A549 (cell line): ENCODE data around the gene SLC25A19. TPM values are rescaled to one million over a fixed set of nuclear protein-coding genes. Genes with fewer than 3 reads are reported as not detected.

Experiments
- ATAC-seq, 2 experiments: fragments of 200-7000 bp in 1 of 2; fragments of >200 bp in 1 of 2; cut with Nextera tagmentation in 1 of 2; cut with Tn5 transposase in 1 of 2; 3 replicates each; pipeline versions ENCODE4 v1.8.0 to v1.9.1; 2018 to 2020; ENCODE audit warnings: mild to moderate bottlenecking in 1 of 2, moderate library complexity in 1 of 2
- CTCF ChIA-PET: fragments of 300-600 bp; sonication (Branson Sonifier 250); formaldehyde crosslinking; extraction: SDS; loops from one replicate; lab custom pipeline; 2021; ENCODE audit warnings: antibody characterized with exemption, inconsistent platforms; lab: Yijun Ruan, JAX
- POLR2A ChIA-PET: fragments of 350-600 bp; formaldehyde crosslinking; extraction: SDS; loops from one replicate; lab custom pipeline; 2021; ENCODE audit warnings: antibody characterized with exemption, inconsistent platforms; lab: Yijun Ruan, JAX
- DNase-seq, 2 experiments: peaks; one replicate each; pipeline versions ENCODE4 v3.0.0 to v3.0.0-alpha.2; 2011 to 2016; ENCODE audit warnings: low read depth in 1 of 2, low spot score in 1 of 2
- FAIRE-seq: peaks from 2 replicates; lab custom pipeline; 2011; peaks lifted over from hg19 to GRCh38; lab: Jason Lieb, UNC
- H3K27ac ChIP-seq, 2 experiments: fragments of >200 bp; sonication (Bioruptor Twin); formaldehyde crosslinking; 3 replicates each; pipeline ENCODE4 v1.5.1; 2016 to 2017
- H3K4me1 ChIP-seq: fragments of >200 bp; sonication (Bioruptor Twin); formaldehyde crosslinking; 3 replicates; pipeline ENCODE4 v1.6.1; 2016
- H3K4me2 ChIP-seq: fragments of >200 bp; sonication (Bioruptor Twin); formaldehyde crosslinking; 3 replicates; pipeline ENCODE4 v1.6.1; 2016
- H3K4me3 ChIP-seq: fragments of >200 bp; sonication (Bioruptor Twin); formaldehyde crosslinking; 3 replicates; pipeline ENCODE4 v1.5.1; 2016
- H3K9me3 ChIP-seq: fragments of >200 bp; sonication (Bioruptor Twin); formaldehyde crosslinking; 3 replicates; pipeline ENCODE4 v1.6.1; 2016
- ESRRA ChIP-seq: fragments of 150-350 bp; IDR thresholded peaks from 2 replicates; pipeline ENCODE4 v1.6.1; 2014; ENCODE audit warnings: mild to moderate bottlenecking, low read length, borderline replicate concordance
- FOXS1 ChIP-seq: fragments of 250-450 bp; sonication (Bioruptor Pico); IDR thresholded peaks from 2 replicates; pipeline ENCODE4 v1.5.0; 2020; ENCODE audit warnings: mild to moderate bottlenecking, moderate library complexity
- JUN ChIP-seq, 2 experiments: fragments of >200 bp; sonication (Bioruptor Twin); formaldehyde crosslinking; IDR thresholded peaks; 2 replicates in 1 of 2; 3 replicates in 1 of 2; pipeline ENCODE4 v1.6.1; 2016 to 2017
- KDM1A ChIP-seq: fragments of 200-600 bp; sonication (generic); IDR thresholded peaks from 2 replicates; pipeline ENCODE4 v1.6.1; 2016; ENCODE audit warnings: low read depth, mild to moderate bottlenecking
- MYC ChIP-seq: IDR thresholded peaks from 2 replicates; pipeline ENCODE4 v1.6.1; 2012; ENCODE audit warnings: mild to moderate bottlenecking, inconsistent platforms, low read length, improper control_type of control experiment, borderline replicate concordance
- NFE2L2 ChIP-seq: fragments of 150-350 bp; conservative IDR thresholded peaks from 2 replicates; pipeline ENCODE4 v1.6.1; 2014; ENCODE audit warnings: low read length
- NR3C1 ChIP-seq: fragments of >200 bp; sonication (Bioruptor Twin); formaldehyde crosslinking; IDR thresholded peaks from 3 replicates; pipeline ENCODE4 v1.6.1; 2017
- RARB ChIP-seq: fragments of 250-450 bp; sonication (Bioruptor Pico); IDR thresholded peaks from 2 replicates; pipeline ENCODE4 v1.8.0; 2021; ENCODE audit warnings: mild to moderate bottlenecking, moderate library complexity
- RNF2 ChIP-seq: fragments of 200-600 bp; sonication (generic); IDR thresholded peaks from 2 replicates; pipeline ENCODE4 v1.6.1; 2016; ENCODE audit warnings: low read depth, mild to moderate bottlenecking, antibody characterized with exemption, moderate library complexity, borderline replicate concordance
- SREBF2 ChIP-seq: fragments of 450-650 bp; IDR thresholded peaks from 2 replicates; pipeline ENCODE4 v1.6.1; 2014; ENCODE audit warnings: mild to moderate bottlenecking, moderate library complexity
- ZC3H11A ChIP-seq: fragments of 450-650 bp; IDR thresholded peaks from 2 replicates; pipeline ENCODE4 v1.6.1; 2014; ENCODE audit warnings: antibody characterized with exemption, mild to moderate bottlenecking
- ZSCAN20 ChIP-seq: fragments of 250-450 bp; sonication (Bioruptor Pico); IDR thresholded peaks from 2 replicates; pipeline ENCODE4 v1.8.0; 2022; ENCODE audit warnings: mild to moderate bottlenecking, moderate library complexity
- WGBS: methylation state at CpG from one replicate; pipeline ENCODE4 v1.1.6; 2017; ENCODE audit errors: missing lambda C conversion rate; 5-methylcytosine and 5-hydroxymethylcytosine counted together
- polyA plus RNA-seq, 4 experiments: library from polyadenylated mRNA; depleted of rRNA in 3 of 4; stranded (reverse); fragments of >200 nt; fragmentation: RNase III in 1 of 4; extraction: RNeasy Plus Mini Kit Qiagen cat#74134 plus additional on column Dnase treatment in 1 of 4; gene quantifications; 2 replicates in 3 of 4; 3 replicates in 1 of 4; pipeline ENCODE4 v1.2.3, GENCODE V29; 2011 to 2017
- TF ChIP-seq, protein P1 (sequence below): fragments of >200 bp; sonication (Bioruptor Twin); formaldehyde crosslinking; IDR thresholded peaks from 2 replicates; pipeline ENCODE4 v1.6.1; 2016
- TF ChIP-seq, protein P2 (sequence below): IDR thresholded peaks from 2 replicates; pipeline ENCODE4 v1.6.1; 2012; ENCODE audit warnings: low read depth, borderline replicate concordance
- TF ChIP-seq, protein P3 (sequence below): IDR thresholded peaks from 2 replicates; pipeline ENCODE4 v1.6.1; 2012

Gene SLC25A19
- polyA plus RNA-seq, 2 of the 4 experiments (the other 2 are of a cell fraction): 14.9 to 15.3 TPM

DNA sequence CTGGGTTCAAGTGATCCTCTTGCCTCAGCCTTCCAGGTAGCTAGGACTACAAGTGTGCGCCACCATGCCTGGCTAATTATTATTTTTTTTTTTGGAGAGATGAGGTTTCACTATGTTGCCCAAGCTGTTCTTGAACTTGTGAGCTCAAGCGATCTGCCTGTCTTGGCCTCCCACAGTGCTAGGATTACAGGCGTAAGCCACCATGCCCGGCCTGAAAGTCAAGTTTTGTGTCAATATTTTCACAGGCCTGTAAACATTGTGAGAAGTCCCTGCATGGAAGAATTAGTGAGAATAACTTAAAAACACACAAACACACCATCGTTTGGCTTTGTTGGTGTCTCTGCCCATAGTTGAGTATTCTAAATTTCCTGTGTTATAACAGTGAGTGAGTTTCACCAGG is 61.5 kb downstream of the SLC25A19 start:
- POLR2A ChIA-PET: no interaction called here
- CTCF ChIA-PET: interaction anchor here (1.6 to 15.8 kb wide), 3 partner anchors 8 to 26 kb away, joined by 4 to 223 read pairs (median 5); no protein-coding TSS in a partner anchor
- ATAC-seq: no peak
- no peak for FAIRE-seq
- Histone ChIP-seq H3K4me2 (no peak overlapping the region), H3K4me1 (no peaks in the 10 kb centered on the region), H3K9me3 (no peaks in the 10 kb centered on the region), H3K27ac (no peak overlapping the region), H3K4me3 (no peak overlapping the region)
- 81% methylated on average over 5 of the region's 5 CpGs for WGBS
- DNase-seq: no peak
- TF ChIP-seq RNF2 (no peak), ESRRA (no peak), SREBF2 (no peak), FOXS1 (CRISPR knock-in tag) (no peak), NR3C1 (no peak), RARB (CRISPR knock-in tag) (no peak), JUN (IDR thresholded peaks at IDR 0.05) (no peak), NFE2L2 (no peak)
- TF ChIP-seq, protein P1, sequence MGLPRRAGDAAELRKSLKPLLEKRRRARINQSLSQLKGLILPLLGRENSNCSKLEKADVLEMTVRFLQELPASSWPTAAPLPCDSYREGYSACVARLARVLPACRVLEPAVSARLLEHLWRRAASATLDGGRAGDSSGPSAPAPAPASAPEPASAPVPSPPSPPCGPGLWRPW: no peak

DNA sequence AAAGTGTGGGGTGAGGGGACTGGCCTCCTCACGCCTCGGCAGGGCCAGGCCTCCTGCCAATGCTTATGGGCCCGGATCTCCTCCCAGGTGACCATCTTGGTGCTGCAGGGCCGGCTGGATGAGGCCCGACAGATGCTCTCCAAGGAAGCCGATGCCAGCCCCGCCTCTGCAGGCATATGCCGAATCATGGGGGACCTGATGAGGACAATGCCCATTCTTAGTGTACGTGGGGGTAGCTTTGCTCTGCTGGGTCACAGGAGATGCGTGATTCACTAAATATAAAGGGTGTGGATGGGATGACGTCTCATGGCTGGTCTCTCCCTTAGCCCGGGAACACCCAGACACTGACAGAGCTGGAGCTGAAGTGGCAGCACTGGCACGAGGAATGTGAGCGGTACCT is 64.2 kb downstream of the SLC25A19 start:
- no peak overlapping the region for H3K4me2 ChIP-seq
- no peaks in the 10 kb centered on the region for H3K4me1 ChIP-seq
- ATAC-seq (no peak), DNase-seq (no peak), FAIRE-seq (no peak)
- WGBS: 79% methylated on average over 12 of the region's 14 CpGs
- no peaks in the 10 kb centered on the region for H3K9me3 ChIP-seq
- POLR2A ChIA-PET: no interaction called here
- TF ChIP-seq, protein P2, sequence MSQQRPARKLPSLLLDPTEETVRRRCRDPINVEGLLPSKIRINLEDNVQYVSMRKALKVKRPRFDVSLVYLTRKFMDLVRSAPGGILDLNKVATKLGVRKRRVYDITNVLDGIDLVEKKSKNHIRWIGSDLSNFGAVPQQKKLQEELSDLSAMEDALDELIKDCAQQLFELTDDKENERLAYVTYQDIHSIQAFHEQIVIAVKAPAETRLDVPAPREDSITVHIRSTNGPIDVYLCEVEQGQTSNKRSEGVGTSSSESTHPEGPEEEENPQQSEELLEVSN: no peak
- TF ChIP-seq MYC (no peak), ESRRA (no peak), ZSCAN20 (CRISPR knock-in tag) (no peak), ZC3H11A (no peak), KDM1A (no peak)
- TF ChIP-seq, protein P3, sequence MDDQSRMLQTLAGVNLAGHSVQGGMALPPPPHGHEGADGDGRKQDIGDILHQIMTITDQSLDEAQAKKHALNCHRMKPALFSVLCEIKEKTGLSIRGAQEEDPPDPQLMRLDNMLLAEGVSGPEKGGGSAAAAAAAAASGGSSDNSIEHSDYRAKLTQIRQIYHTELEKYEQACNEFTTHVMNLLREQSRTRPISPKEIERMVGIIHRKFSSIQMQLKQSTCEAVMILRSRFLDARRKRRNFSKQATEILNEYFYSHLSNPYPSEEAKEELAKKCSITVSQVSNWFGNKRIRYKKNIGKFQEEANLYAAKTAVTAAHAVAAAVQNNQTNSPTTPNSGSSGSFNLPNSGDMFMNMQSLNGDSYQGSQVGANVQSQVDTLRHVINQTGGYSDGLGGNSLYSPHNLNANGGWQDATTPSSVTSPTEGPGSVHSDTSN: no peak
- no peak overlapping the region for H3K27ac ChIP-seq
- CTCF ChIA-PET: interaction anchor here (1.0 to 15.8 kb wide), 6 partner anchors 10 to 301 kb away, joined by 3 to 223 read pairs (median 4); partner anchors contain the start of gene OTOP2
- H3K4me3 ChIP-seq: no peak overlapping the region

Other genes with a start within 250 kb of the SLC25A19 start
- 314 and 333 TPM in 2 replicates for gene ATP5PD, start 242.5 kb downstream of the SLC25A19 start, polyA plus RNA-seq (2011; rRNA removed)
- 429 to 463 TPM (median 440 TPM) in 3 replicates for gene ATP5PD, start 242.5 kb downstream of the SLC25A19 start, polyA plus RNA-seq (2017; fragmentation: RNase III; extraction: RNeasy Plus Mini Kit Qiagen cat#74134 plus additional on column Dnase treatment)
- 31.3 and 34.1 TPM in 2 replicates for gene KCTD2, start 242.2 kb downstream of the SLC25A19 start, polyA plus RNA-seq (2011; rRNA removed)
- gene KCTD2, start 242.2 kb downstream of the SLC25A19 start, polyA plus RNA-seq (2017; fragmentation: RNase III; extraction: RNeasy Plus Mini Kit Qiagen cat#74134 plus additional on column Dnase treatment): 16.3 to 18.8 TPM (median 18.6 TPM) in 3 replicates
- gene SLC16A5, start 201.5 kb downstream of the SLC25A19 start, polyA plus RNA-seq (2011; rRNA removed): 19.0 and 20.1 TPM in 2 replicates
- gene SLC16A5, start 201.5 kb downstream of the SLC25A19 start, polyA plus RNA-seq (2017; fragmentation: RNase III; extraction: RNeasy Plus Mini Kit Qiagen cat#74134 plus additional on column Dnase treatment): 19.5 to 27.6 TPM (median 27.2 TPM) in 3 replicates
- 8.5 and 9.5 TPM in 2 replicates for gene ARMC7, start 179.5 kb downstream of the SLC25A19 start, polyA plus RNA-seq (2011; rRNA removed)
- gene ARMC7, start 179.5 kb downstream of the SLC25A19 start, polyA plus RNA-seq (2017; fragmentation: RNase III; extraction: RNeasy Plus Mini Kit Qiagen cat#74134 plus additional on column Dnase treatment): 11.3 to 13.1 TPM (median 12.6 TPM) in 3 replicates
- 54.5 and 73.7 TPM in 2 replicates for gene NT5C, start 157.7 kb downstream of the SLC25A19 start, polyA plus RNA-seq (2011; rRNA removed)
- gene NT5C, start 157.7 kb downstream of the SLC25A19 start, polyA plus RNA-seq (2017; fragmentation: RNase III; extraction: RNeasy Plus Mini Kit Qiagen cat#74134 plus additional on column Dnase treatment): 83.8 to 92.2 TPM (median 91.4 TPM) in 3 replicates
- 141 and 196 TPM in 2 replicates for gene JPT1, start 134.9 kb downstream of the SLC25A19 start, polyA plus RNA-seq (2011; rRNA removed)
- 623 to 739 TPM (median 629 TPM) in 3 replicates for gene JPT1, start 134.9 kb downstream of the SLC25A19 start, polyA plus RNA-seq (2017; fragmentation: RNase III; extraction: RNeasy Plus Mini Kit Qiagen cat#74134 plus additional on column Dnase treatment)
- gene SUMO2, start 106.5 kb downstream of the SLC25A19 start, polyA plus RNA-seq (2011; rRNA removed): 400 and 545 TPM in 2 replicates
- 452 to 573 TPM (median 525 TPM) in 3 replicates for gene SUMO2, start 106.5 kb downstream of the SLC25A19 start, polyA plus RNA-seq (2017; fragmentation: RNase III; extraction: RNeasy Plus Mini Kit Qiagen cat#74134 plus additional on column Dnase treatment)
- 110 and 124 TPM in 2 replicates for gene NUP85, start 83.8 kb downstream of the SLC25A19 start, polyA plus RNA-seq (2011; rRNA removed)
- gene NUP85, start 83.8 kb downstream of the SLC25A19 start, polyA plus RNA-seq (2017; fragmentation: RNase III; extraction: RNeasy Plus Mini Kit Qiagen cat#74134 plus additional on column Dnase treatment): 83.4 to 87.1 TPM (median 84.1 TPM) in 3 replicates
- gene GGA3, start 27.8 kb downstream of the SLC25A19 start, polyA plus RNA-seq (2011; rRNA removed): 40.9 and 43.6 TPM in 2 replicates
- gene GGA3, start 27.8 kb downstream of the SLC25A19 start, polyA plus RNA-seq (2017; fragmentation: RNase III; extraction: RNeasy Plus Mini Kit Qiagen cat#74134 plus additional on column Dnase treatment): 34.5 to 42.8 TPM (median 35.8 TPM) in 3 replicates
- 144 and 157 TPM in 2 replicates for gene MRPS7, start 27.6 kb downstream of the SLC25A19 start, polyA plus RNA-seq (2011; rRNA removed)
- 161 to 164 TPM (median 163 TPM) in 3 replicates for gene MRPS7, start 27.6 kb downstream of the SLC25A19 start, polyA plus RNA-seq (2017; fragmentation: RNase III; extraction: RNeasy Plus Mini Kit Qiagen cat#74134 plus additional on column Dnase treatment)
- 61.0 and 71.4 TPM in 2 replicates for gene MIF4GD, start 18.2 kb downstream of the SLC25A19 start, polyA plus RNA-seq (2011; rRNA removed)
- 22.2 to 24.6 TPM (median 23.9 TPM) in 3 replicates for gene MIF4GD, start 18.2 kb downstream of the SLC25A19 start, polyA plus RNA-seq (2017; fragmentation: RNase III; extraction: RNeasy Plus Mini Kit Qiagen cat#74134 plus additional on column Dnase treatment)
- 87.5 and 91.4 TPM in 2 replicates for gene GRB2, start 116.2 kb upstream of the SLC25A19 start, polyA plus RNA-seq (2011; rRNA removed)
- 89.0 to 91.9 TPM (median 90.1 TPM) in 3 replicates for gene GRB2, start 116.2 kb upstream of the SLC25A19 start, polyA plus RNA-seq (2017; fragmentation: RNase III; extraction: RNeasy Plus Mini Kit Qiagen cat#74134 plus additional on column Dnase treatment)
- 30.5 and 42.7 TPM in 2 replicates for gene TMEM94, start 167.2 kb upstream of the SLC25A19 start, polyA plus RNA-seq (2011; rRNA removed)
- 50.0 to 64.9 TPM (median 63.8 TPM) in 3 replicates for gene TMEM94, start 167.2 kb upstream of the SLC25A19 start, polyA plus RNA-seq (2017; fragmentation: RNase III; extraction: RNeasy Plus Mini Kit Qiagen cat#74134 plus additional on column Dnase treatment)
- gene CASKIN2, start 226.1 kb upstream of the SLC25A19 start, polyA plus RNA-seq (2011; rRNA removed): 3.6 and 4.6 TPM in 2 replicates
- 9.9 to 11.2 TPM (median 10.7 TPM) in 3 replicates for gene CASKIN2, start 226.1 kb upstream of the SLC25A19 start, polyA plus RNA-seq (2017; fragmentation: RNase III; extraction: RNeasy Plus Mini Kit Qiagen cat#74134 plus additional on column Dnase treatment)
- gene TSEN54, start 227.1 kb upstream of the SLC25A19 start, polyA plus RNA-seq (2011; rRNA removed): 24.8 and 42.5 TPM in 2 replicates
- gene TSEN54, start 227.1 kb upstream of the SLC25A19 start, polyA plus RNA-seq (2017; fragmentation: RNase III; extraction: RNeasy Plus Mini Kit Qiagen cat#74134 plus additional on column Dnase treatment): 37.7 to 38.4 TPM (median 38.3 TPM) in 3 replicates
- gene LLGL2, start 236.3 kb upstream of the SLC25A19 start, polyA plus RNA-seq (2011; rRNA removed): 18.9 and 20.7 TPM in 2 replicates
- 32.6 to 38.2 TPM (median 35.0 TPM) in 3 replicates for gene LLGL2, start 236.3 kb upstream of the SLC25A19 start, polyA plus RNA-seq (2017; fragmentation: RNase III; extraction: RNeasy Plus Mini Kit Qiagen cat#74134 plus additional on column Dnase treatment)